GM23338 (cell line): ENCODE measurements around the gene MED13L. TPM values are rescaled to one million over a fixed set of nuclear protein-coding genes. Genes with fewer than 3 reads are reported as not detected.

Experiments used
- ATAC-seq: fragments of 200-7000 bp; cut with Tn5 transposase; 3 replicates; pipeline ENCODE4 v1.9.1; 2020
- DNase-seq: peaks from one replicate; pipeline ENCODE4 v3.0.0-alpha.2; 2015; ENCODE audit warnings: low spot score
- H2AFZ ChIP-seq: fragments of 200-600 bp; sonication (generic); 2 replicates; pipeline ENCODE4 v1.8.0; 2016; ENCODE audit warnings: antibody characterized with exemption, mild to moderate bottlenecking, moderate library complexity
- H3F3A ChIP-seq: fragments of 200-600 bp; sonication (generic); replicated peaks from 2 replicates; pipeline ENCODE4 v1.8.0; 2017; ENCODE audit warnings: antibody characterized with exemption, mixed run types, low read depth
- H3K27ac ChIP-seq: fragments of 200-600 bp; sonication (generic); 2 replicates; pipeline ENCODE4 v1.6.1; 2016; ENCODE audit warnings: low read depth
- H3K27me3 ChIP-seq: fragments of 200-600 bp; sonication (generic); 2 replicates; pipeline ENCODE4 v1.8.0; 2016; ENCODE audit warnings: mild to moderate bottlenecking, mixed run types, moderate library complexity; ENCODE audit not compliant: insufficient read depth
- H3K36me3 ChIP-seq: fragments of 200-600 bp; sonication (generic); 2 replicates; pipeline ENCODE4 v1.8.0; 2016; ENCODE audit warnings: mild to moderate bottlenecking; ENCODE audit not compliant: insufficient read depth
- H3K4me1 ChIP-seq: fragments of 200-600 bp; sonication (generic); 2 replicates; pipeline ENCODE4 v1.8.0; 2016; ENCODE audit warnings: mild to moderate bottlenecking, moderate library complexity; ENCODE audit not compliant: insufficient read depth
- H3K4me2 ChIP-seq: fragments of 200-600 bp; sonication (generic); 2 replicates; pipeline ENCODE4 v1.7.1; 2017; ENCODE audit warnings: mixed run types
- H3K4me3 ChIP-seq: fragments of 200-600 bp; sonication (generic); 2 replicates; pipeline ENCODE4 v1.6.1; 2016; ENCODE audit warnings: mixed run types
- H3K79me2 ChIP-seq: fragments of 200-600 bp; sonication (generic); replicated peaks from 2 replicates; pipeline ENCODE4 v1.8.0; 2017; ENCODE audit warnings: mild to moderate bottlenecking; ENCODE audit not compliant: insufficient read depth
- H3K9me2 ChIP-seq: fragments of 200-600 bp; sonication (generic); 2 replicates; pipeline ENCODE4 v1.8.0; 2017; ENCODE audit not compliant: insufficient read depth
- H4K20me1 ChIP-seq: fragments of 200-600 bp; sonication (generic); replicated peaks from 2 replicates; pipeline ENCODE4 v1.8.0; 2017; ENCODE audit warnings: mild to moderate bottlenecking; ENCODE audit not compliant: insufficient read depth
- H3K27ac Mint-ChIP-seq: 2 replicates; pipeline ENCODE4 v1.8.0; 2020; ENCODE audit warnings: inconsistent platforms, mild to moderate bottlenecking, moderate library complexity, mixed read lengths
- H3K27me3 Mint-ChIP-seq: 3 replicates; pipeline ENCODE4 v1.8.0; 2022; ENCODE audit warnings: low read depth, mild to moderate bottlenecking, moderate library complexity, mixed read lengths, inconsistent platforms; ENCODE audit not compliant: insufficient read depth, poor library complexity
- H3K36me3 Mint-ChIP-seq: 3 replicates; pipeline ENCODE4 v1.8.0; 2021; ENCODE audit warnings: low read depth, mild to moderate bottlenecking, inconsistent platforms, moderate library complexity, mixed read lengths
- H3K4me1 Mint-ChIP-seq: 3 replicates; pipeline ENCODE4 v1.8.0; 2020; ENCODE audit warnings: mild to moderate bottlenecking, inconsistent platforms, mixed read lengths
- H3K4me3 Mint-ChIP-seq: 3 replicates; pipeline ENCODE4 v1.8.0; 2021; ENCODE audit warnings: moderate library complexity, mild to moderate bottlenecking, inconsistent platforms, mixed read lengths
- H3K9me3 Mint-ChIP-seq: 3 replicates; pipeline ENCODE4 v1.8.0; 2020; ENCODE audit warnings: moderate library complexity, mild to moderate bottlenecking, inconsistent platforms, mixed read lengths
- EZH2phosphoT487 ChIP-seq: fragments of 200-600 bp; sonication (generic); IDR thresholded peaks from one replicate; pipeline ENCODE4 v1.8.1; 2018; ENCODE audit warnings: antibody characterized with exemption; ENCODE audit not compliant: unreplicated experiment
- POLR2AphosphoS5 ChIP-seq: IDR thresholded peaks from 2 replicates; pipeline ENCODE4 v1.6.1; 2016; ENCODE audit warnings: antibody characterized with exemption, low read depth
- STAT1 ChIP-seq: IDR thresholded peaks from one replicate; pipeline ENCODE4 v1.6.1; 2016; ENCODE audit warnings: antibody characterized with exemption; ENCODE audit not compliant: unreplicated experiment
- ZNF114 ChIP-seq: fragments of 250-450 bp; sonication (Bioruptor Pico); IDR thresholded peaks from 2 replicates; pipeline ENCODE4 v1.5.0; 2020; ENCODE audit warnings: mild to moderate bottlenecking, moderate library complexity
- ZNF331 ChIP-seq: fragments of 250-450 bp; sonication (Bioruptor Pico); IDR thresholded peaks from 2 replicates; pipeline ENCODE4 v1.5.0; 2020; ENCODE audit warnings: low read depth, mild to moderate bottlenecking, moderate library complexity
- polyA plus RNA-seq: library from polyadenylated mRNA; unstranded; fragments of >200 nt; fragmentation: Nextera tagmentation; extraction: Ambion mirVana; gene quantifications from 2 replicates; pipeline ENCODE4 v1.2.1, GENCODE V29; 2016
- total RNA-seq: library from RNA; depleted of rRNA; stranded (reverse); fragments of >200 nt; shearing (Covaris generic); gene quantifications from 2 replicates; pipeline ENCODE4 v1.2.3, GENCODE V29; 2014
- TF ChIP-seq, protein P1 (sequence below): IDR thresholded peaks from one replicate; pipeline ENCODE4 v1.6.1; 2018; ENCODE audit warnings: antibody characterized with exemption; ENCODE audit not compliant: unreplicated experiment
- TF ChIP-seq, protein P2 (sequence below), 2 experiments: fragments of 200-600 bp in 1 of 2; sonication (generic) in 1 of 2; conservative IDR thresholded peaks; 2 replicates each; pipeline versions ENCODE4 v1.5.1 to v1.6.1; 2016 to 2017; ENCODE audit warnings: antibody characterized with exemption in 2 of 2, low read depth in 2 of 2, mild to moderate bottlenecking in 2 of 2, moderate library complexity in 1 of 2
- TF ChIP-seq, protein P3 (sequence below): IDR thresholded peaks from 2 replicates; pipeline ENCODE4 v1.6.1; 2016; ENCODE audit warnings: antibody characterized with exemption

Gene MED13L
- total and polyA plus RNA-seq, 2 experiments from 2014 or later: 20.9 to 73.6 TPM

DNA sequence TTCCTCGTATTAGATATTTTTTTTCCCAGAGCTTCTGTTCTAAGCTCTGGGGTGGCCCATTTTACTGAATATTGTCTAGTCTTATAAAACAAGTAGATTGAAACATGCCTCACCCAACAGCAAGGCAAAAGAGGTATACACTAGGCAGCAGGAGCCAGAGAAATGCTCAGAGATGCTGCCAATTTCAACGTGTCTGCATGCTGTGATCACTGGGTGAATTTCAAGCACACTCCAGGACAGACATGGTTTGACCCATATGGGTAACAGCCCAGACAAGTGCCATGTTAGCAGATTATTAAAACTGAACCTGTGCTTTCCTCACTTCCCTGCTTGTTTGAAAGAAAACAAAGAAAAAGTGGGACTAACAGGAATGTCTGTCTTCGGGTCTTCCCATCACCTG is 321.3 kb downstream of the MED13L start (continued):
- TF ChIP-seq, protein P1, sequence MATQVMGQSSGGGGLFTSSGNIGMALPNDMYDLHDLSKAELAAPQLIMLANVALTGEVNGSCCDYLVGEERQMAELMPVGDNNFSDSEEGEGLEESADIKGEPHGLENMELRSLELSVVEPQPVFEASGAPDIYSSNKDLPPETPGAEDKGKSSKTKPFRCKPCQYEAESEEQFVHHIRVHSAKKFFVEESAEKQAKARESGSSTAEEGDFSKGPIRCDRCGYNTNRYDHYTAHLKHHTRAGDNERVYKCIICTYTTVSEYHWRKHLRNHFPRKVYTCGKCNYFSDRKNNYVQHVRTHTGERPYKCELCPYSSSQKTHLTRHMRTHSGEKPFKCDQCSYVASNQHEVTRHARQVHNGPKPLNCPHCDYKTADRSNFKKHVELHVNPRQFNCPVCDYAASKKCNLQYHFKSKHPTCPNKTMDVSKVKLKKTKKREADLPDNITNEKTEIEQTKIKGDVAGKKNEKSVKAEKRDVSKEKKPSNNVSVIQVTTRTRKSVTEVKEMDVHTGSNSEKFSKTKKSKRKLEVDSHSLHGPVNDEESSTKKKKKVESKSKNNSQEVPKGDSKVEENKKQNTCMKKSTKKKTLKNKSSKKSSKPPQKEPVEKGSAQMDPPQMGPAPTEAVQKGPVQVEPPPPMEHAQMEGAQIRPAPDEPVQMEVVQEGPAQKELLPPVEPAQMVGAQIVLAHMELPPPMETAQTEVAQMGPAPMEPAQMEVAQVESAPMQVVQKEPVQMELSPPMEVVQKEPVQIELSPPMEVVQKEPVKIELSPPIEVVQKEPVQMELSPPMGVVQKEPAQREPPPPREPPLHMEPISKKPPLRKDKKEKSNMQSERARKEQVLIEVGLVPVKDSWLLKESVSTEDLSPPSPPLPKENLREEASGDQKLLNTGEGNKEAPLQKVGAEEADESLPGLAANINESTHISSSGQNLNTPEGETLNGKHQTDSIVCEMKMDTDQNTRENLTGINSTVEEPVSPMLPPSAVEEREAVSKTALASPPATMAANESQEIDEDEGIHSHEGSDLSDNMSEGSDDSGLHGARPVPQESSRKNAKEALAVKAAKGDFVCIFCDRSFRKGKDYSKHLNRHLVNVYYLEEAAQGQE: no peak
- TF ChIP-seq, protein P2, sequence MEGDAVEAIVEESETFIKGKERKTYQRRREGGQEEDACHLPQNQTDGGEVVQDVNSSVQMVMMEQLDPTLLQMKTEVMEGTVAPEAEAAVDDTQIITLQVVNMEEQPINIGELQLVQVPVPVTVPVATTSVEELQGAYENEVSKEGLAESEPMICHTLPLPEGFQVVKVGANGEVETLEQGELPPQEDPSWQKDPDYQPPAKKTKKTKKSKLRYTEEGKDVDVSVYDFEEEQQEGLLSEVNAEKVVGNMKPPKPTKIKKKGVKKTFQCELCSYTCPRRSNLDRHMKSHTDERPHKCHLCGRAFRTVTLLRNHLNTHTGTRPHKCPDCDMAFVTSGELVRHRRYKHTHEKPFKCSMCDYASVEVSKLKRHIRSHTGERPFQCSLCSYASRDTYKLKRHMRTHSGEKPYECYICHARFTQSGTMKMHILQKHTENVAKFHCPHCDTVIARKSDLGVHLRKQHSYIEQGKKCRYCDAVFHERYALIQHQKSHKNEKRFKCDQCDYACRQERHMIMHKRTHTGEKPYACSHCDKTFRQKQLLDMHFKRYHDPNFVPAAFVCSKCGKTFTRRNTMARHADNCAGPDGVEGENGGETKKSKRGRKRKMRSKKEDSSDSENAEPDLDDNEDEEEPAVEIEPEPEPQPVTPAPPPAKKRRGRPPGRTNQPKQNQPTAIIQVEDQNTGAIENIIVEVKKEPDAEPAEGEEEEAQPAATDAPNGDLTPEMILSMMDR (conservative IDR thresholded peaks at IDR 0.05; ENCODE audit: low read depth in 2 of 2): no peak
- TF ChIP-seq POLR2AphosphoS5 (no peak), ZNF114 (CRISPR knock-in tag) (no peak), EZH2phosphoT487 (no peak), ZNF331 (no peak)
- TF ChIP-seq, protein P3, sequence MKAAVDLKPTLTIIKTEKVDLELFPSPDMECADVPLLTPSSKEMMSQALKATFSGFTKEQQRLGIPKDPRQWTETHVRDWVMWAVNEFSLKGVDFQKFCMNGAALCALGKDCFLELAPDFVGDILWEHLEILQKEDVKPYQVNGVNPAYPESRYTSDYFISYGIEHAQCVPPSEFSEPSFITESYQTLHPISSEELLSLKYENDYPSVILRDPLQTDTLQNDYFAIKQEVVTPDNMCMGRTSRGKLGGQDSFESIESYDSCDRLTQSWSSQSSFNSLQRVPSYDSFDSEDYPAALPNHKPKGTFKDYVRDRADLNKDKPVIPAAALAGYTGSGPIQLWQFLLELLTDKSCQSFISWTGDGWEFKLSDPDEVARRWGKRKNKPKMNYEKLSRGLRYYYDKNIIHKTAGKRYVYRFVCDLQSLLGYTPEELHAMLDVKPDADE: no peak

DNA sequence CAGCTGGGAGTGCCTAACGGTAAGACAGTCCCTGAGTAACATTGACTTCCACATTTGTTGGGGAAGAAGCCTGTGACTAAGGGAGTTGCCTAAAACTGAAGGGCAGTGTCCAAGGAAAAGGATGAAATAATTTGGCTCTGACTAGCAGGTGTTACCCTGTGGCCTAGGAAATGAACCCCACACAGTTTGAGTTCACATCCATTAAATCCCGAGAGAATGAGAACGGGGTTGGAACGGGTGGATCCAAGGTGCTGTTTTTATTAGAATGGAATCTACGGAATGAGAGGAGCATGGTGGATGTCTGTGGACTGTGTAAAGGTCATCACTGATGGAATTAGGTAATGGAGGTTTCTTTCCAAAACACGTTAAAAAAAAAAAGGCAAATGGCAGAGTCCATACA is 324.0 kb downstream of the MED13L start:
- peaks cover 33% of the 10 kb centered on the region for H3K4me1 Mint-ChIP-seq
- 0 out of 3 replicates have a peak, but pooled peaks cover 3% of the 10 kb centered on the region for H3K36me3 Mint-ChIP-seq
- Histone ChIP-seq H3K27me3 (no peaks in the 10 kb centered on the region), H4K20me1 (no peaks in the 10 kb centered on the region), H3K4me2 (no peak overlapping the region), H3K4me3 (no peak overlapping the region), H3K79me2 (no peaks in the 10 kb centered on the region), H3F3A (no peaks in the 10 kb centered on the region), H3K4me1 (peaks cover 14% of the 10 kb centered on the region), H3K27ac (no peak overlapping the region), H3K36me3 (no peaks in the 10 kb centered on the region), H2AFZ (no peak overlapping the region), H3K9me2 (0 out of 2 replicates have a peak, but pooled peaks cover 5% of the 10 kb centered on the region)
- H3K4me3 Mint-ChIP-seq: no peak overlapping the region
- peaks cover 7% of the 10 kb centered on the region for H3K27me3 Mint-ChIP-seq
- no peak overlapping the region for H3K27ac Mint-ChIP-seq
- DNase-seq (no peak), ATAC-seq (no peak)
- no peak for TF ChIP-seq STAT1
- no peak for TF ChIP-seq EZH2phosphoT487
- no peaks in the 10 kb centered on the region for H3K9me3 Mint-ChIP-seq
